Ramos (cell line): ENCODE measurements around the gene SAMD13.
"Not testable (repeated sequence)": the region's sequence is repeated elsewhere in the genome, so short reads cannot be mapped to it uniquely, and the experiment has no call there.

Source experiments
- in situ Hi-C: fragments of 300-500 bp; cut with MboI; formaldehyde crosslinking; loops from one replicate; pipeline ENCODE4 v1.14.3; 2022; ENCODE audit warnings: low sequenced_read_pairs; ENCODE audit not compliant: unreplicated experiment

The SAMD13 gene

DNA sequence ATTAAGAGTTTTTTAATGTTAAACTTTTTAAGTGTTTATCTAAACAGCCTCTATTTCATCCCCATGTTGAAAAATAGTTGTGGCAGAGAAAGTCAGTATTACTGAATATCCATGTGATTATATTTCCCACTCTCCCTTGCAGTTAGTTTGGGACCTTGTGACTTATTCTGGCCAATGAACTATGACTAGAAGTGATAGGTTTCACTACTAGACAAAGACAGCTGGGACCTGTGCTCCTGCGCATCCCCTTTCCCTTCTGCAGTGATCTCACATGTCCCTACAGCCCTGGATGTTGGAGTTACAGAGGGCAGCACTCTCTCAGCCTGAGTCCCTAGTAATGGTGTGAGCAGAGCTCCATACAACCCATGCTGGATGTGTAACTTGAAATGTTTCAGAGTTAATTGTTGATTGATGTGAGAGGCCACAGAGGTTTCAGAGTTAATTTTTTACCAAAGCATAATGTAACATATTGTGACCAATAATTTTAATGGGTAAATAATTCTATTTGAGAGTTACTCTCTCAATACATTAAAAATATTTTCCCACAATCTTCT lies 18.7 kb upstream of the SAMD13 start:
- in situ Hi-C loops = no loop called here

DNA sequence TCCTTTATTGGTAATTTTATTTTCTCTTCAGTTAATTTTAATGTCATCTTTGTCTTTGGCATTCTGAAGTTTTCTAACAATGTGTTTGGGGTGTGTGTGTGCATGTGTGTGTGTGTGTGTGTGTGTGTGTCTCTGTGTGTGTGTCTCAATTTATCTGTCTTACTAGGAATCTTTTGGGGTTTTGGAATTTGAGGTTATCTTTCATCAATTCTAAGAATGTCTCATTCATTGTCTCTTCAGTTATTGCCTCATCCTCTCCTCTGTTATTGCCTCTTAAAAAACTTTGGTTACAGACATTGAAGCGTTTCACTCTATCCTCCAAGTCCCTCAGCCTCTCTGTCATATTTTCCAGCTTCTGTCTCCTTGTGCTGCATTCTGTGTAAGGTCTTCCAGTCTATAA lies 18.1 kb upstream of the SAMD13 start:
- in situ Hi-C loops = no loop called here

DNA sequence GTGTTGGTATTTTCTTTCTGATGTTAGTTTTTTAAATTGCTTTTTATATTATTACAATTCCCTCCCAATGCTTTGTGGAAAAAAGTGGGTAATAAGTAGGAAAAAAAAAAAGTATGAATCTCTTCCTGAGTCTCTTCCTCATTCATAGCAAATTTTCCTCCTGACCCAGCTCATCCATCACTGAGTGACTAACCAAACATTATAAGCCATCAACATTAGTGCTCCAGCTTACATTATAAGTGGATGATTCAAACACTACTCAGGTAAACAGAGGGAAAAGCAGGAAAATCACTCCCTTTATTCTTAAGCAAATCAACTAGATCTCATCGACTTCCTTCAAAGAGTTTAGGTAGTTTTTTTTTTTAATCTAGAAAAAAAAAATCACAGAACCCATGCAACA lies 15.4 kb upstream of the SAMD13 start:
- in situ Hi-C loops = no loop called here

GRCh38 chr1:84287389-84287788 lies 14.1 kb upstream of the SAMD13 start:
- in situ Hi-C loops = not testable (repeated sequence)

DNA sequence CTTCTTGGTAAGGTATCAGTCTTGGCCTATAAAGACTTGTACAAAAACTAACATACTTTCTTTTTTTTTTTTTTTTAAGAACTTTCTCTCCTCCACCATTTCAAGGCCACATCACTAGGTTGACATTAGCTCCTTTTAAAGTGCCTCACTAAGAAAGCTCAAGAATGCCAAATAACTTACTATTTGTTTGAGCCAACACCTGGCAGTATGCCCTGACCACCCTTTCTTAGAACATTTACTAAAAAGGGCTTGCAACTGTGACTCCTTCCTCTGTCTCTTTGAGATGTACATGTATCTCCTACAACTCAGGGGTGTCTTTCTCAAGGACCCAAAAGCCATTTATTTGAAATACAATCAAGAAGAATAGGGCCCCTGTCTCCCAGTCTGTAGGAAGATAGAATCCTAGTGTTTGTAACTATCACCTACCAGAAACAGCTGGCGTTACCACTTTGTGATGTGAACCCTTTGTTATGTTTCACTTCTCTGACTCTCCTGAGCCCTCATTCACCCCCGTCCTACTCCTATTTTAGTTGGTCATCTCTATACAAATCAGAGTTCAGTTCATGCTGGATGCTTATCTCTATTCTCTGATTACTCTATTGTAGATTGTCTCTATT lies 12.2 kb upstream of the SAMD13 start:
- in situ Hi-C loops = no loop called here

- in situ Hi-C loops = loop anchor here (10.0 kb wide), 1 partner anchor 137 kb away; no protein-coding TSS in a partner anchor
Observed at GRCh38 chr1:84291882-84292655, 9.4 kb upstream of the SAMD13 start.

DNA sequence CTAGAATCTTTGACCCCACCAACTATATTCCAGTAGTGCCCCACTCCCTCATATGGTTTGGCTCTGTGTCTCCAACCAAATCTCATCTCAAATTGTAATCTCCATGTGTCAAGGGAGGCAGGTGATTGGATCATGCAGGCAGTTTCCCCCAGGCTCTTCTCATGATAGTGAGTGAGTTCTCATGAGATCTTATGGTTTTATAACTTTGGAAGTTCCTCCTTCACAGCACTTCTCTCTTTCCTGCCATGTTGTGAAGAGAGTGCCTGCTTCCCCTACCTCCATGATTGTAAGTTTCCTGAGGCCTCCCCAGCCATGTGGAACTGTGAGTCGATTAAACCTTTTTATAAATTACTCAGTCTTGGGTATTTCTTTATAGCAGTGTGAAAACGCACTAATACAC lies 7.7 kb upstream of the SAMD13 start:
- in situ Hi-C loops = loop anchor here (10.0 kb wide), 1 partner anchor 139 kb away; no protein-coding TSS in a partner anchor

- in situ Hi-C loops = loop anchor here (10.0 kb wide), 1 partner anchor 140 kb away; no protein-coding TSS in a partner anchor
Observed at GRCh38 chr1:84294751-84295150, 6.8 kb upstream of the SAMD13 start.

GRCh38 chr1:84297546-84298244 lies 3.8 kb upstream of the SAMD13 start:
- in situ Hi-C loops = loop anchor here (10.0 kb wide), 1 partner anchor 143 kb away; no protein-coding TSS in a partner anchor

DNA sequence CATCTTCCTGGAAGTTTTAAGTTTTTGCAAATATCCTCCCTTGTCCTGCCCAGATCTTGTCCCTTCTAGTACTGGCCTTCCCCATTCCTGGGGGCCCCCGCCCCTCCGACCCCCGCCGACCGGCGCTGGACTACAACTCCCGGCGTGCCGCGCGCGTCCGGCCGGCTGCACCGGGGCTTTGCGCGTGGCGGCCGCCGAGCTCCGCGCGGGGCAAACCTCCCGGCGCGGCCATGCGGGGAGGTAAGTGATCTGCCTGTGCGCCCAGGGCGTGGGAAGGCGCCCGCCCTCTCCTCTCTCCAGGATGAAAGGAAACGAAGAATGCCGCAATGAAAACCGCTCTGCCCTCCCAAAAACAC lies 3.2 kb upstream of the SAMD13 start:
- in situ Hi-C loops = loop anchor here (10.0 kb wide), 1 partner anchor 144 kb away; no protein-coding TSS in a partner anchor

DNA sequence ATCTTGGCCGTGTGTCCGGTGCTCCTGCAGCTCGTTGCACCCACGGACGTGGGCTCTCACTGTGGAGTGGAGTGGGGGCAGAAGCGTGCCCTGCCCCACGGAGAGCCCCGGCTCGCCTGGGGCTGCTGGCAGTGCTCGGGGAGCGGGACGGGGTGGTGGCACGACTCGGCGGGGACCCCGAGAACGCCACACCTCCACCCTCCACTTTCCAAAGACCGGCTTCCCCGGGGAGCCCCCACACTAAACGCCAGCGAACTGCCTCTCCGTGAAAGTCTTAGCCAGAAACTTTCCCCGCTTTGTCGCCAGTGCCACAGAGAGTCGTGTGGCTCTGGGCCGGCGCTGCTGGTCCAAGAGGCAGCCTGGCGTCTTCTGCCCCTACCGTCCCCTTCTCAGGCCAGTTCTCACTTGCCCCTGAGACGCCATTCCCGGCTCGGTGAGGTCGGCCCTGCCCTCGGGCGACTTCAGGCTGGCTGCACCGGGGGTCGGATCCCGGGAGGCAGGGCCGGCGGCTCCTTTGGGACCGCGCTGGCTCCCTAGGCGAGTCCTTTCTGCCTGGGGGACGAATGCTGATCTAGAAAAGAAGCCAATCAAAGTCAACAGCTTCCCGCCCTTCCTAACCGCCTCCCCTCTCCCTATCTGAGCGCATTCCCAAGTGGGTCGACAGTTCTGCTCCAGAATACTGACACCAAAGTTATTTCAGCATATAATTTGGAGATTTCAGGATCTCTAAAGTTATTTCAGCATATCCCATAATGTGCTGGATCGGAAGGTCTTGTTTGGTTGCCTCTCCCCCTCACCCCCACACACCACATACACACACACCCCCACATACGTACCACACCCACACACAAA lies 2.6 kb upstream of the SAMD13 start:
- in situ Hi-C loops = loop anchor here (10.0 kb wide), 1 partner anchor 144 kb away; no protein-coding TSS in a partner anchor

GRCh38 chr1:84299536-84300170 lies 1.9 kb upstream of the SAMD13 start:
- in situ Hi-C loops = loop anchor here (10.0 kb wide), 1 partner anchor 145 kb away; no protein-coding TSS in a partner anchor

DNA sequence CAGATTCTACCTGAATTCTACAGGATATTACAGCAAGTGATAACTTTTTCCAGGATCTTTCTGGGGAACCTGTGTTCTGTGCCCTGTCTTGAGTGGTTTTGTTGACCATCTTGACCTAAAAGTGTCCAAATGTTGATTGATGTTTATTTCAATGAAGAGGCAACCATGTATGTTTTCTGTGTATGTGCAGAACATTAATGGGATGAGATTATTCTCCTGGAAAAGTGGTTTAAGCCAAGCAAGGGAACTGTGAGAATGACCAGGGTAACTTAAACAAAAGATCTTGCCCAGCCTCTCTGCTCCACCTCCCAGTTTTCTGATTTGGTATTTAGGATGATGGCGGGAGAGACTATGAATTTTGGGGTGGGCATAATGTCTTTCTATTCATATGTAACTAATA lies 1.0 kb upstream of the SAMD13 start:
- in situ Hi-C loops = no loop called here

DNA sequence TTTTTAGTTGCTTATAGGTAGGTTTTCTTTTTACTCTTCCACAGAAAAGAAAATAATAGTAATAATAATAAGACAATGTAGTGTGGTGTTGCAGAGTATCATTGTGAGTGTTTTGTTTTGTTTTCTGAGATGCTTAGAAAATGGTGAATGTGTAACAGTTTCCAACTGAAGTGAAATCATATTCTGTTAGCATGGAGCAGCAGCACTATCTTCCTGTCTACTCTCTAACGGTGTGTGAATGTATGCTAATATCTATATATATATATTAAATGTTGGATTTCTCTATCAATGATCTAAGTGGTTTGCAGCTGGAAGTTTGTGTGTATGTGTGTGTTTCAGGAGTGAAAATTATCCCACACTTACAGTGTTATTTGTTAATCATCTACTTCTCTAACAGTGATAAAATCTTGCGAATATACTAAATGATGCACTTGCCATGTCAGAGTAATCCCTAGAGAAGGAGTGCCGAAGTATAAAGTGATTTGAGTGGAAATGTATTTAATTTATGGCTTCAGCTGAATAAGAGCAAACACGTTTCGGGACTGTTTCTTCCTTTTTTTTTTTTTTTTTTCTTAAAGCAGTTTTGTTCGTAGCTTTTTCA lies 377 bp downstream of the SAMD13 start:
- in situ Hi-C loops = no loop called here

DNA sequence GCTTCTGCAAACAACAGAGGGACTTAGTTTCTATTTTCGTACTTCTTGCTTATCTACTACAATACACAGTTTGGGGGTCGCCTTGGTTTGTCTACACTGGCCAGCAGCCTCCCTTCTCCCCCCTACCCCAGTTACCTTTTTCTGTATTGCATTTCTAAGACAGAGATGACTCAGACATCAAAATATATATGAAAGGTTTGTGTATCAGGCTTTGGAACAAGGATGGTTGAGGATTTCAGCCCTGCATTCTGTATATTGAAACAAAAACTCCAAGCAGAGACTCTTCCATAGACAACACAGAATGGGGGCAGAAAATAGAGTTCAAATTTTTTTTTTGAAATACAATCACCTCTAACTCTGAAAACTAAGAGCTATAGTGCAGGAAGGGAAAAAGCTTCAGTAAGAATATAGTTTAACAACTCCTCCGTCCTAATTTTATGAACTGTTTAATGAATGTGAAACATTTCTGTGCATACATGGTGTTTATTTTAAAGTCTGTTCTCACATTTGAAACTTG lies 1.9 kb downstream of the SAMD13 start:
- in situ Hi-C loops = no loop called here

- in situ Hi-C loops = no loop called here
Observed at GRCh38 chr1:84307398-84307797, 5.9 kb downstream of the SAMD13 start.

DNA sequence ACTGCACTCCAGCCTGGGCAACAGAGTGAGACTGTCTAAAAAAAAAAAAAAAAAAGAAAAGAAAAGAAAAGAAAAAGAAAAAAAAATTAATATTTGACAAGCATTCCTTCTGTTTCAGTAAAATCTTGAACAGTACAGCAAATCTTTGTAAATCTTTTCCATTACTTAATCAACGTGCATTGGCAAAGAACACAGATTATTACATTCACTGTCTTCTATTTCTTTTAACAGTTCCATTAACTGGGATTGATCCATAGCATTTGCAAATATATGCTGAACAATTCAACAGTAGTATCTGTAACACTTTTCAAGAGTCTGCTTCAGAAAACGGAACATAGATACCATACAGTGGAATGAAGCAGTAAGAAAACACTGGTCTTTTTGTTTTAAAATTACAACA lies 9.8 kb downstream of the SAMD13 start:
- in situ Hi-C loops = no loop called here

GRCh38 chr1:84319662-84320061 lies 18.2 kb downstream of the SAMD13 start:
- in situ Hi-C loops = no loop called here

GRCh38 chr1:84327830-84328229 lies 26.3 kb downstream of the SAMD13 start:
- in situ Hi-C loops = no loop called here
